HG03442 (cell line): ENCODE measurements around the gene RABGAP1L.
"Not testable (repeated sequence)": the region's sequence is repeated elsewhere in the genome, so short reads cannot be mapped to it uniquely, and the experiment has no call there.

Experiments
- ATAC-seq: cut with Tn5 transposase; IDR thresholded peaks from one replicate; pipeline ENCODE4 v1.9.1; 2021; ENCODE audit warnings: mild to moderate bottlenecking, moderate library complexity; ENCODE audit not compliant: unreplicated experiment

Gene RABGAP1L

GRCh38 chr1:174232761-174233160 lies 73.4 kb downstream of the RABGAP1L start:
- ATAC-seq, result no peak

DNA sequence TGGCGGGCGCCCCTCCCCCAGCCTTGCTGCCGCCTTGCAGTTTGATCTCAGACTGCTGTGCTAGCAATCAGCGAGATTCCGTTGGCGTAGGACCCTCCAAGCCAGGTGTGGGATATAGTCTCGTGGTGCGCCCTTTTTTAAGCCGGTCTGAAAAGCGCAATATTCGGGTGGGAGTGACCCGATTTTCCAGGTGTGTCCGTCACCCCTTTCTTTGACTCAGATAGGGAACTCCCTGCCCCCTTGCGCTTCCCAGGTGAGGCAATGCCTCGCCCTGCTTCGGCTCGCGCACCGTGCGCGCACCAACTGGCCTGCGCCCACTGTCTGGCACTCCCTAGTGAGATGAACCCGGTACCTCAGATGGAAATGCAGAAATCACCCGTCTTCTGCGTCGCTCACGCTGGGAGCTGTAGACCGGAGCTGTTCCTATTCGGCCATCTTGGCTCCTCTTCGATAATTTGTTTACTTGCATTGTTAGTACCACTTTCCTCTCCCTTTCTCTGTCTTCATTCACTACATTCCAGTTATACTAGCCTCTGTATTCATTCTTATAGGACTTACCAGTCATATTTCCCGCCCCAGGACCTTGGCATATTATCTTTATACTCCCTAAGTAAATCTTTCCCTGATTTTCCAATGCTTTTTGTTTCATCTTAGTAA lies 79.7 kb downstream of the RABGAP1L start:
- not testable (repeated sequence) for ATAC-seq

- no peak for ATAC-seq
Measured at GRCh38 chr1:174239541-174239940, 80.2 kb downstream of the RABGAP1L start.

DNA sequence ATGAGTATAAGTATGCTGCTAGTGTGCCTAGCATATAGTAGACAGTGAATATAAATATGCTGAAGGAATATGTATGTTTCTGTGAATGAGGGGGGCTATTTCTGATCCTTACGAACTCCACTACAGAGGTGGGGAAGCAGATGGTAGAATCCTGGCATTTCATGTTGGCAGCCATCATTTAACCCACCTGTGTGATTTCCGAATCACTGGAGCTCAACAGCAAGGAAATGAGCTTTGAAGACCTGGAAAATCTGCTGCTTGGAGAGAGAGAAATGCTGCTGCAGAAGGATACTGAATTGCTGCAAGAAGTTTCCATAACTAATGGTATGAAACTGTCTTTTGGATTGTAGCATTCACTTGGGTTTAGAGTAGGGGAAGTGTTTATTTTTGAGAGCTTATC lies 83.5 kb downstream of the RABGAP1L start:
- ATAC-seq, result no peak

DNA sequence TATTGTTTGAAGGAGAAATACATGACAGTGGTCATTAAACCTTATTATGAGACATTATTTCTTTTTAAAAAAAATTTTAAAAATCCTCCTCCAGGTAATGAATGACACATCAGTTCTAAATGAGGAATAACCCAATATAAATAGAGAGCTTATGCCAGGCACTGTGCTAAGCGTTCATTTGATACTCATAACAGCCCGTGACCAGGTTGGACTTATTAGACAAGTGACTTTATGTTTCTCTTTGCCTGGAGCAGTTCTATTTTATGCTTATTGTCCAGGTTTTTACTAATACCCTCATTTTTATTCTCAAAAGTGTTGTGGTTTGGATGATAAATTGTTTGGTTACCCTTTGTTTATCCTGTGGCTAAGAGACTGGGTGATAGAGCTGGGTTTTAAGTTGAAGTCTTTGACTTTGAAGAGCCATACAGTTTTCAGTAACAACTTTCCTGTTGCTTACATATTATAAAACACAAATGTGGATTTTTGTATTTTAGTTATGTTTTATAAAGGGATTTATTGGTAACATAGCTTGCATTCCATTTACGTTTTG lies 84.2 kb downstream of the RABGAP1L start:
- no peak for ATAC-seq

DNA sequence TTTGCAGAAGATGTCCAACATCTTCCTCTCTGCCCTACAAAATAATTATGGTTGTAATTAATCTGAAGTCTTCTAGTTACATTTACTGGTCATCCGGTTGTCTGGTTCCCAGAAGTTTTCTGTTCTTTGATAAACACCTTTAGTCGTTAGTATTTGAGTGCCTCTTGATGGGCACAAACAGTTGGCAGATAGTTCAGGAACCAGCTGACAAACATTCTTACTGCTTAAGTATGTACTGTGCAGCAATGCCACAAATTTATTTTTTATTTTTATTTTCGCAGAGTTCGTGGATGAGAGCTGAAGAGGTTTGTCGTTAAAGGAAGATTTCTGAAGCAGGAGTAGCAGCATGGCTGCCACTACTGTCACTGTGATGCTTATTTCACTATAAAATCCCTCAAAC lies 84.7 kb downstream of the RABGAP1L start:
- ATAC-seq, result no peak

DNA sequence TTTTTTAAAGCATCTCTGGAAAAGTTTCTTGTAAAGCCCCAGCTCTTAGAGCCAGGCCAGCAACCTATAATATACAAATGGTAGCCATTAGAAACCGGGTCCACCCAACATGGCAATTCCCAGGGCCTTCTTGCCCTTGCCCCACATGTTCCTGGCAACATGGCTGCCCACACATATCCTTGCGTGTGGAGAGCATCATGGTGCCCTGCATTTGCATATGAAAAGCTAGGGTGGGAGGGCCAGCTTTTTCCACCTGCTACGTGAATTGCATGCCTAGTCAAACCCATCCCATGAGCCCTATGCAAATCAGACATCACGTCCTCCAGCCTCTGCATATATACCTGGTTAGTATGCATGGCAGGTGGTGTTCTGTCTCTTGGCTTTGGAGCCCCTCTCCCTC lies 88.2 kb downstream of the RABGAP1L start:
- ATAC-seq, result no peak

- ATAC-seq, result no peak
Measured at GRCh38 chr1:174248041-174248440, 88.7 kb downstream of the RABGAP1L start.

- ATAC-seq, result not testable (repeated sequence)
Measured at GRCh38 chr1:174256386-174256785, 97.1 kb downstream of the RABGAP1L start.

GRCh38 chr1:174258148-174258550 lies 98.8 kb downstream of the RABGAP1L start:
- no peak for ATAC-seq

DNA sequence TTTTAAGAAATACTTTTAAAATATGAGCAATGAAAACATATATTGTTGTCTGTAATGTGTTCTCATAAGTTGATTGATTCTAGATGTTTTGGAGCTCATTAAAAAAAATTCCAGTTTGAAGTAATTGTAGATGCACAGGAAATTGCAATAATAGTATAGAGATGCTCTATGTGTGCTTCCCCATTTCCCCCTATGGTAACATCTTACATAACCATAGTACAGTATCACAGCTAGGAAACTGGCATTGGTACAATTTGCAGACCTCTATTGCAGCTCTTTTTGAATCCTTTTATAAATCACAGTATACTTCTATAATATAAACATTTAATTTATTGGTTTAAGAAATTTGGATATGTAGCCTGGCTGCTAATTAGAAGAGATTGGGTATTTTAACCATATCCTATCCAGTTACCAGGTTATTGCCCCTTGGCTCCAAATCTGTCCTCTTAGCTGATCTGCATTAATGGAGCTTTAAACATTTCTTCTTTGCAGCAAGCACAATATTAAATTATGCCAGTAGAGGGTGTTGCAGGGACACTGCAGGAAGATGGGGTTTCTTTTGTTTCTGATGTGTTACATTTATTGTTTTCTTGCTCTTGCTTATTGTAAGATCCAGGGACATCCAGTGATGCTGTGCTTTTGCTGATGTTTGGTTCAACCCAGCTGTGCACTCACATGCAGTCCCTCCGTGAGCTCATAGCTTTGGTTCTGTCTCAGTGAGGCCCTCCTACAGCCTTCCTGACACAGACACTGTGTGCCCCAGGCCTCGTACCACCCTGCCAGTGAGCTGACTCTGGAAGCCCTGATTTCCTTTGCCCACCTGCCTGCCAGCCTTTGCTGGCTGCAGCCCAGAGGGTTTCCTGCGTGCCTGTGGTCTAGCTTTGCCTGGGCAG lies 103.3 kb downstream of the RABGAP1L start:
- no peak for ATAC-seq

- no peak for ATAC-seq
Measured at GRCh38 chr1:174265282-174265681, 106.0 kb downstream of the RABGAP1L start.

GRCh38 chr1:174266476-174266875 lies 107.2 kb downstream of the RABGAP1L start:
- no peak for ATAC-seq

GRCh38 chr1:174266991-174267612 lies 107.8 kb downstream of the RABGAP1L start:
- ATAC-seq, result no peak

GRCh38 chr1:174269989-174270651 lies 110.8 kb downstream of the RABGAP1L start:
- ATAC-seq, result no peak

- no peak for ATAC-seq
Measured at GRCh38 chr1:174273190-174273589, 113.9 kb downstream of the RABGAP1L start.

- ATAC-seq, result no peak
Measured at GRCh38 chr1:174273776-174274175, 114.5 kb downstream of the RABGAP1L start.

DNA sequence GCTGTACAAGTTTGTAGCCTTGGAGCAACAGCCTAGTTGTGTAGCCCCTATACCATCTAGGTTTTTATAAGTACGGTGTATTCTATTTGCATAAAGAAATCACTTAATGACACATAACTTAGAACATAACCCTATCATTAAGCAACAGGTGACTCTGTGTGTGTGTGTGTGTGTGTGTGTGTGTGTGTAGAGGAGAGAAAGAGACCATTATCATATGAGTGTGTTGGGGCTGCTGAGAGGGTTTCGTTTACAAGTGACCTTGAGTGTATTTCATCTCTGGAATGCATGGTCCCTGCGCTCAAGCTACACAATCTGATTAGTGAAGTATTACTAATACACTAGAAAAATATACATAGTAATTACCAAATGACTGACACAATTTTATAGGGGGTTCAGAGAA lies 115.1 kb downstream of the RABGAP1L start:
- no peak for ATAC-seq

- no peak for ATAC-seq
Measured at GRCh38 chr1:174274884-174275283, 115.6 kb downstream of the RABGAP1L start.

DNA sequence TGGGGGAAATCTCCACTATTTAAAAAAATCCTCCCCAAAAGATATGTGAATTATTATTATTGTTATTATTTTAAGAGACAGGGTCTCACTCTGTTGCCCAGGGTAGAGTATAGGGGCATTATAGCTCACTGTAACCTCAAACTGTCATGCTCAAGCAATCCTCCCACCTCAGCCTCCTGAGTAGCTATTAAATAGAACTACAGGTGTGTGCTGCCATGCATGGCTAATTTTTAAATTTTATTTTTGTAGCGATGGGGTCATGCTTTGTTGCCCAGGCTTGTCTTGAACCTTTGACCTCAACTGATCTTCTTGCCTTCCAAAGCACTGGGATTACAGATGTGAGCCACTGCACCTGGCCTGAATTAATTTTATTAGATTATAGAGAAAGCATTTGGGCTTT lies 116.8 kb downstream of the RABGAP1L start:
- no peak for ATAC-seq

GRCh38 chr1:174284052-174284451 lies 124.7 kb downstream of the RABGAP1L start:
- no peak for ATAC-seq
